Mucosa of descending colon (tissue), 3 donors: ENCODE measurements around the gene ST3GAL3. TPM values are rescaled to one million over a fixed set of nuclear protein-coding genes. Genes with fewer than 3 reads are reported as not detected.

Source experiments
- ATAC-seq: fragments of 200-7000 bp; cut with Tn5 transposase; one replicate; pipeline ENCODE4 v1.9.1; 2020; ENCODE audit warnings: mild to moderate bottlenecking, moderate library complexity
- DNase-seq, 3 donors: peaks; one replicate each; pipeline ENCODE4 v3.0.0-alpha.2; 2020
- H3K36me3 ChIP-seq: fragments of 200-600 bp; one replicate; pipeline ENCODE4 v1.8.0; 2021; ENCODE audit warnings: low read depth, mild to moderate bottlenecking
- H3K4me1 ChIP-seq: fragments of 200-600 bp; one replicate; pipeline ENCODE4 v1.8.0; 2021; ENCODE audit warnings: low read depth, mild to moderate bottlenecking
- H3K4me3 ChIP-seq: fragments of 200-600 bp; one replicate; pipeline ENCODE4 v1.8.0; 2021; ENCODE audit warnings: mild to moderate bottlenecking
- H3K9me3 ChIP-seq: fragments of 200-600 bp; one replicate; pipeline ENCODE4 v1.8.0; 2021; ENCODE audit warnings: mild to moderate bottlenecking
- CTCF ChIP-seq: fragments of 200-600 bp; IDR thresholded peaks from one replicate; pipeline ENCODE4 v1.8.0; 2022; ENCODE audit warnings: antibody characterized with exemption, mild to moderate bottlenecking
- intact Hi-C, 2 donors: fragments of 100-400 bp; cut with DNase I in 1 of 2; cut with micrococcal nuclease in 1 of 2; formaldehyde crosslinking; loops; one replicate each; pipeline versions ENCODE4 v1.11.0 to v1.11.1; 2022; cut with DNase I, micrococcal nuclease
- total RNA-seq, 3 donors: library from RNA; stranded (reverse); fragmentation: NEBNext Ultra II Directional in 2 of 3; extraction: Animal tissue kit (Norgen Biotek cat#: 25700) in 2 of 3; gene quantifications; one replicate each; pipeline versions ENCODE4 v1.2.1 to v1.2.4, GENCODE V29; 2021 to 2023
- donor health status: DM: no; HTN: no; CAD: no; lungs with moderate emphysema.
- donor health status: DM: no; HTN: no; CAD: no.
- donor health status: DM: no; HTN: yes; CAD: no.

Gene ST3GAL3
- total RNA-seq, 3 donors from 2014 or later, result 9.5 to 26.3 (median 18.2) TPM

DNA sequence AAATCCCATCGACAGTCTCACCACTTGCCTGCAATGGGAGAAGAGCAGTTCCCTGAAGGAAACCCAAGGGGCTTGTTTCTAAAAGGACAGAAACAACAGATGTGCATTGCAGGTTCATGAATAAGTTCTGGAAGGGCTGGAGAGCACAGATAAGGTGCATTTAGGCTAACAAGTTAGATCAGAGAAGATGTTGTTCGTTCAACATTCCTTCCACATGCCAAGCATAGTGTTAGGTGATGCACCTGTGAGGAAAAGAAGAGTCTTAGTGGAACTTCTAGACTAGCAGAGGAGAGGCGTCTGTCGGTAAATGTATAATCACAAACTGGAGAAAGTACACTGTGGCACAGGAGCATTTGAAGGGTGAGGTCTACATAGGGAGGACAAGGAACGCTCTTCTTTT lies 98.0 kb downstream of the ST3GAL3 start:
- H3K4me1 ChIP-seq, result no peaks in the 10 kb centered on the region
- no peaks in the 10 kb centered on the region for H3K9me3 ChIP-seq
- TF ChIP-seq CTCF, result no peak
- ATAC-seq (no peak), DNase-seq (no peak)
- no peak overlapping the region for H3K4me3 ChIP-seq
- H3K36me3 ChIP-seq, result no peaks in the 10 kb centered on the region
- intact Hi-C loops, result no loop called here

GRCh38 chr1:43806183-43806582 lies 98.8 kb downstream of the ST3GAL3 start:
- no peak for DNase-seq
- Histone ChIP-seq H3K9me3 (no peaks in the 10 kb centered on the region), H3K36me3 (no peaks in the 10 kb centered on the region), H3K4me1 (no peaks in the 10 kb centered on the region), H3K4me3 (no peak overlapping the region)
- no peak for TF ChIP-seq CTCF
- intact Hi-C loops, result no loop called here
- no peak for ATAC-seq

GRCh38 chr1:43809097-43809673 lies 101.8 kb downstream of the ST3GAL3 start:
- ATAC-seq (no peak), DNase-seq (no peak)
- no peaks in the 10 kb centered on the region for H3K4me1 ChIP-seq
- no peak for TF ChIP-seq CTCF
- H3K4me3 ChIP-seq, result no peak overlapping the region
- no peaks in the 10 kb centered on the region for H3K9me3 ChIP-seq
- no peaks in the 10 kb centered on the region for H3K36me3 ChIP-seq
- intact Hi-C loops, result no loop called here

DNA sequence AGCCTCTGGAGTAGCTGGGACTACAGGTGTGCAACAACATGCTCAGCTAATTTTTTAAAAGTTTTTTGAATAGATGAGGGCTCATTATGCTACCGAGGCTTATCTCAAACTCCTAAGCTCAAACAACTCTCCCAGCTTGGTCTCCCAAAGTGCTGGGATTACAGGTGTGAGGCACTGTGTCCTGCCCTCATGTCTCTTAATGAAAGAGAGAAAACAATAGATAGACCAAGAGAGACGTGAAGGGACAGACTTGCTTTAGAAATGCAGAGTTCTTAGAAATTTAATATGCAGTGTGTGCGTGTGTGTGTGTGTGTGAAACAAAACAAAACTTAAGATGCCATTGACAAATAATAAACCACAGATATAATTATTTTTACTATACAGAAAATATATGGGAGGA lies 105.2 kb downstream of the ST3GAL3 start:
- DNase-seq, result no peak
- Histone ChIP-seq H3K4me1 (no peaks in the 10 kb centered on the region), H3K36me3 (no peaks in the 10 kb centered on the region), H3K4me3 (no peak overlapping the region), H3K9me3 (no peaks in the 10 kb centered on the region)
- no peak for TF ChIP-seq CTCF
- intact Hi-C loops, result no loop called here
- ATAC-seq, result no peak

- peaks cover 11% of the 10 kb centered on the region for H3K9me3 ChIP-seq
- no peaks in the 10 kb centered on the region for H3K36me3 ChIP-seq
- H3K4me1 ChIP-seq, result no peaks in the 10 kb centered on the region
- H3K4me3 ChIP-seq, result no peak overlapping the region
- TF ChIP-seq CTCF, result no peak
- intact Hi-C loops, result no loop called here
- DNase-seq, result no peak
- ATAC-seq, result no peak
These were observed 107.1 kb downstream of the ST3GAL3 start for GRCh38 chr1:43814401-43814800.
